NCI-H128 (cell line): Measurements from ENCODE around the gene PRDM11.

ENCODE experiments used
- DNase-seq: peaks from one replicate; lab custom pipeline; 2025; ENCODE audit not compliant: unreplicated experiment; lab: John Stamatoyannopoulos, UW

Gene PRDM11

DNA sequence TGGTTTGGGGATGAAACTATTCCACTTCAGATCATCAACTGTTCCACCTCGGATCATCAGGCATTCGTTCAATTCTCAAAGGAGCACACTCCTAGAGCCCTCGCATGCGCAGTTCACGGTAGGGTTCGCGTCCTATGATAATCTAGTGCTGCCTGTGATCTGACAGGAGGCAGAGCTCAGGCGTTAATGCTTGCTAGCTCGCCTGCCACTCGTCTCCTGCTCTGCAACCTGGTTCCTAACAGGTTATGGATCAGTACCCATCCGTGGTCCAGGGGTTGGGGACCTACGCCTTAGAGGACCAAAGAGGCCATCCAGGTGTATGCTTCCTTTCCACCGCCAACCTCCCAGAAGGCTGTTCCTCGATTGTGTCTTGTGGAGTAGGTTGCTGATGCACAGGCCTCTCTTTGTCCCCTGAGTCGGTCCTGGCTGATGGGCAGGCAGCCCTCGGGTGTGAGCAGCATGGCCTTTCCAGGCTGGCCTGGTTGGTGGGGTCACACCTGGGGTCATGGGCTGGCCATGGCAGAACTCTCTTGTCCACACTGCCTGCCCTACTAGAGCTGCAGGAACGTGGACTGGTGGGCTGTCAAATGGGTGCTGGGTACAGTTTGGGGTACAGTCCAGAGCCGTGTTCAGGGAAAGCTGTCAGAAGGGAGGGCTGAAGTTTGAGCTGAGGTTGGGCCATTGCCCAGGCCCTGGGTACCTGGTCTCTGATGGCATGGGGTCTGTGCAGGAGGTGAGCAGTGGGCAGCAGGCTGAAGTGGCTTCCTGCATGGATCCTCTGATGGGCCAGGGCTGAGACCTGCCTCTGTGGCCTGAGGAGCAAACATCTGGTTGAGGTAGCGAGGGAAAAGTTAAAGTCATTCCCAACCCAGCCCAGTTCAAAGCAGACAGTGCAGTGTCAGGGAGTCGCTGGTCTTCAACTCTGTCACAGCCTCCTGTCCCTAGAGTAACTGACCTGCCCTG is 11.1 kb downstream of the PRDM11 start:
- DNase-seq = no peak

DNA sequence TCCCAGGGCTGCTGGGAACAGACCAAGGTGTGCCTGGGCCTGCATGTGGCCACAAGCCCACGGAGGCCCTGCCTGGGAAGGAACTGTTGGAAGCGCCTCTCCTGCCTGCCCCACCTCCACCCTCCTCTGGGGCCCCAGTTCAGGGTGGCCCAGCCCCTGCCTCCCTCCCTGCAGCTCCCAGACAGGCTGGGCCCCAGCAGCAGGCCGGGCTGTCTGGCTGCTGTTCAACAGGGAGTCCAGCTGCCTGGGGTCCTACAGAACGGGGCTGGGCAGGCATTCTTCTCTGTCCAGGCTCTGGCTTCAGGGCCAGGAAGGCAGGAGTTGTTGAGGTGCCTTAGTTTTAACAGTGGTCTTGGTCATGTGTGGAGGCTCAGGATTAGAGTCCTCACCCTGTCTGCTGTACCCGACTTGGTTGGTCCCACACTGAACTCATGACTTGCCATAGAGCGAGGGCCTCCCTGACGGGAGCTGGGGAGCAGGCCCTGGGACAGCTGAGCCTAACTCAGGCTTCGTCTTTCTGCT is 11.8 kb downstream of the PRDM11 start:
- no peak for DNase-seq

DNA sequence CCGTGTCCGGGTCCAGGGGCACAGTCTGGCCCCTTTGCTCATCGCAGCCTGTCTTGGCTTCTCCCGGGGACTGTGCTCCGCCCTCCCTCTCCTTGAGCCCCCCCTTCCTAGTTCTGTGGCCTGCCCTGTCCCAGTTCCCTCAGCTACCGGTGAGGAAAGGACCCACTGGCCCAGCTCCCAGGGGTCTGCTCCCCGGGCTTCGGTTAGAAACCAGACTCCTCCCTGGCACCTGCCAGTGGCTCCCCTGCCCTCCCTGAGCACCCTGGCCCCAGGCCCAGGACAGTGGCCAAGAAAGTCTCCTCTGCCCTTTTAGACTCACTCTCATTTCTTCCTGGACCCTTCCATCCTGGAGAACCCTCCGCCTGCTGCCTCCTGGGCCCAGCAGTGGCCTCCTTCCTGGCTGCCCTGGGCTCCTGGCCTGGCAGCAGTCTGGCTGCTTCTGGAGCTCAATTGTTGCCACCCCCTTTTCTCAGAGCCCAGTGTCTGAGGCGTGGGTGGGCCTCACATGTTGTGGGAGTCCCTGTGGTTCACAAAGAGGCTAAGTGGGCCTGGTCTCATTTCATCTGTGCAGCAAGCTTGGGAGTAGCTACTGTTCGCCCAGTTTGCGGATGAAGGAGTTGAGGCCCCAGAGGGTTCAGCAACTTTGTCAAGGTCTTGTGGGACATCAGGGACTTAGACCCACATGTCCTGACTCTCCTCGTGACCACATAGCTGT is 12.6 kb downstream of the PRDM11 start:
- DNase-seq = no peak

DNA sequence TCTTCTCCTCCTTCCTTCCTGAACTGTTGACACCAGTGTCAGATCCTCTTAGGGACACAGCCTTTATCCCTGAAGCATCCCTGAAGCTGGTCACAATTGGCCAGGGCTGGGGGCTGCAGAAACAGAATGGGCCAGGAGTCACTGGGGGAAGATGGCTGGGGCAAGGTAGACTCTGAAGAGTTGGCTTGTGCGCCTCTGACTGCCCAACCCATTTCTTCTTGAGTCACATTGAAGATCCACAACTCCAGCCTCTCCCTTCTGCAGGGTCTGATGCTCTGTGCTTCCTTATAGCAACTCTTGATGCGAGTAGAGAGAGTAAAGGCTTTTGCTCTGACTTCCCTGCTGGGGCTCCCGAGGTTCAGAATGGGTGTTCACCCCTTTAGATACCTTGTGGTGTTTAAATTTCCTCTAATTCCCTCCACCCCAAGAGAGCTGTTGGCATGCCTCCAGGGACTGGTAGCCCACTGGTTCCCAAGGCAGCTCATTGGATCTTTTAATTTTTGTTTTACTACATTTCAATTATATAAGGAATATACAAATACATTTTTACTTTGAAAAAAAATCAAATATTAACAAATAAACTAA is 13.4 kb downstream of the PRDM11 start:
- no peak for DNase-seq

DNA sequence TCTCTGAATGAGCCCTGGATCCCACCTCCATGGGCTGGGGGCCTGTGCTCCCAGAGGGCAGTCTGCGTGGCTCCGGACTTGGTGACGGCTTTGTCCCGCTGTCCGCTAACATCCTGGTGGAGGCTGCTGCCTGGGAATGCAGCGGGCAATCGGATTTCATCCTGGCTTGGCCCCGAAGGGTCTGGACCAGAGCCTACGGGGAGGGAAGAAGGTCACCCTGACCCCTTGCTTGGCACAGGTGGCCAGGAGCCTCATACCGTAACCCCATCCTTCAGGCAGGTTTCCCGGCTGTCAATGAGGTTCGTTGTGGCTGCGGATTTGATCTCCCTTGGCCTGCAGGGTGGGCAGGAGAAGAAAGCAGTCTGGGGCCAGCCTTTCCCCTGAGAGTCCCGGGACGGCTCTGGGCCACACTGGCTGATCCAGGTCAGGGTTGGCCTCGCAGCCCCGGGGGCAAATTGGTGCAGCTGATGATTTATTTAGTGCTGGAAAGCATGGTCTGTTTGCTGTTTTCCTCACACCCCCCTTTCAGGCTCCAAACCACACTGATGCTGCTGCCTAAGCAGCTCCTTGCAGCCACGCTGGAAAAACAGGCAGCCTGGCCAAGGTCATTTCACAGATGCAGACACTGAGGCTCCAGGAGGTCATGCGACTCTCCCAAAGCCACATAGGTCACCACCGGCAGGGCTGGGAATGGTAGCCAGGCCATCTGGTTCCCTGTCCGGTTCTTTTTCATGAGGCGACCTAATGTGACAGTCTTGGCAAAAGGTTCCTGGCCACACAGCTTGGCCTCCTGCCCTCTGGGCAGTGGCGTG is 15.0 kb downstream of the PRDM11 start:
- no peak for DNase-seq

DNA sequence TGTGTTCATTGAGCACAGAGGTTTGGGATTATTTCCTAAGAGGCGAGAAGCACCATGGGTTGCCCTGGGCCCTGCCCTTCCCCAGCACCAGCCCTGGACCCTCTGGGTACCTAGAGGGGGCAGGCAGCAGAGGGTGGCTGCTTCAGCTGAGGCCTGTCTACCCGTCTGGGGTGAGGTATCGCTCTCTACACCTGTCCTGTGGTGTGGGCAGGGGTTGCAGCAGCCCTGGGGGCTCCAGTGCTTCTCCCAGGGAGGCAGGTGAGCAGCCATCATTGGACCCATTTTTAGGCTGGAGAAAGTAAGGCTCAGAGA is 15.6 kb downstream of the PRDM11 start:
- no peak for DNase-seq

DNA sequence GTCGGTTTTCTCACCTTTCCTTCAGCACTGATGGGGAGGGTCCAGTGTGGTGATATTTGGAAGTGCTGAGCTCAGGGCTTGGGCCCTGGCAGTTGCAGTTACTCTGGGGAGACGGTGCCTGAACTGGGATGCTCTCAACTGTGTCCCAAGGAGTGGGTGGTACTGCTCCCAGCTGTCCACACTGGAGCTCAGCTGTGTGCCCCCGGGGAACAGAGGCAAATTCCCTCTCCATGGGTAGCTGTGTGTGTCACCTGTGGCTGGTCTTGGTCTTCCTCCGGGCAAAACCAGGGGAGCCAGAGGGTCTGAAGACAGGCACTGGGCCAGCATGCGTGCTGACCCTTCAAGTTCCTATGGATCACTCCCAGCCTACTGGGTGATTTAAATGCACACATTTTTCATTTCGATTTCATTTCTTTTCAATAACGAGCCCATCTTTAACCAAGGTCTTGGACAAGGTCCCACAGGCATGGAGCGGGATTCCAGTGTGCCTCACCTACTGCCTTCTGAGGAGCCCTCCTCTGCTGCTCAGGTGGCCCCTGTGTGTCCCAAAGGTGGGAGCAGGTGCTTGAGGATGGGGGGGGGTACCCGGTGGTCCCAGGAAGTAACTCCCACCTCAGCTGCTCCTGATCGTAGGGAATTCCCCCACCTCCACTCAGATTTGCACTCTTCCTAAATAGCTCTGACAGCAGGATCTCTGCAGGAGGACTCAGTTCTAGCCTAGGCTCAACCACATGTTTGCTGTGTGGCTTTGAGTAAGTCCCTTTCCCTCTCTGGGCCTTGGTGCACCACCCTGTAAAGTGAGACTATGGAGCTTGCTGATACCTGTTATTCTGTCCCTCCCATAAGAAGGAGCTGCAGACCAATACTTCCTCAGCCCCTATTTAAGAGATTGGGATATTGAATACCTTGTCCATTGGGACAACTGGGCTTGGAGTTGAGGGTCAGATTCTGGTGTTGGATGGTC is 16.8 kb downstream of the PRDM11 start:
- no peak for DNase-seq

DNA sequence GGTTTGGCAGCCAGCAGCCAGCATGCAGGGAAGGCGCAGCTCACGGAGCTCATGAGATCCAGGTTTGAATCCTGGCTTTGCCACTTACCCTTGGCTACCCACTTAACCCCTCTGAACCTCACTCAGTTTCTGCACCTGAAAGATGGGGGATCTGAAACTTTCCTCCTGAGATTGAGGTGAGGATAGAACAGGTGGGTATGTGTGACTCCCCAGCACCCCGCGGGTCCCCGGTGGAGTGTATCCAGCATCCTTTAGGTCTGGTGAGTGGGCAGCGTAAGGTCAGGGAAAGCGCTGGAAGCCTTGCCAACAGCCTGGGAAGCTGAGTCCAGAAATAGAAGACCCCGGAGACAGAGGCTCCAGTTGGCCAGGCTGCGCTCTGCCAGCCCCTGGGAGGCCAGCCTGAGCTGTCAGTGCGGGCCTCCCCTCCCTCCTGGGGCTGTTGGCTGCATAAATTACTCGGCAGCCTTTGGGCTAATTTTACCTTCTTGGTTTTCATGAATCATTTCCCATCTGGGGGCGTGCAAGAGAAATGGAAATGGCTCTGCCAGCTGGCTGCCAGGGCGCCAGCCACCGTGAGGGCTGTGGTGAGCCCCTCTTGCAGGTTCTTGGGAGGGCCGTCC is 17.6 kb downstream of the PRDM11 start:
- DNase-seq = no peak

DNA sequence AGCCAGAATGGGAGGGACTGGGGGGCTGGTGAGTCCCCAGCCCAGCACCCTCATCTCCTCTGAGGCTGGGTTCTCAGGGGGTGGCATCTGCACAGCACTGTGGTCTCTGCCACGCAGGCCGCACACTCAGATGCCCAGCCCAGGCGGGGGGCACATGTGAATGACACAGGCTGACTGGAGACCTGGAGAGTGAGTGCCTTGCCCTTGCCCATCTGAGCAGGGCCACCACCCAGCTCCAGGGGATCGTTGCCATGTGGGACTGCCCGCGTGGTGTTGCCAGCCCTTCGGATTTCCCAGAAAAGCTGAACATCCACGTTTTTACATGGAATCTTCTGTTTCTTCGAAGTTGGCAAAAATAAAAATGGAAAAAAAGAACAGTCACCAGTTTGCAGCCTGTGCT is 18.9 kb downstream of the PRDM11 start:
- DNase-seq = no peak

DNA sequence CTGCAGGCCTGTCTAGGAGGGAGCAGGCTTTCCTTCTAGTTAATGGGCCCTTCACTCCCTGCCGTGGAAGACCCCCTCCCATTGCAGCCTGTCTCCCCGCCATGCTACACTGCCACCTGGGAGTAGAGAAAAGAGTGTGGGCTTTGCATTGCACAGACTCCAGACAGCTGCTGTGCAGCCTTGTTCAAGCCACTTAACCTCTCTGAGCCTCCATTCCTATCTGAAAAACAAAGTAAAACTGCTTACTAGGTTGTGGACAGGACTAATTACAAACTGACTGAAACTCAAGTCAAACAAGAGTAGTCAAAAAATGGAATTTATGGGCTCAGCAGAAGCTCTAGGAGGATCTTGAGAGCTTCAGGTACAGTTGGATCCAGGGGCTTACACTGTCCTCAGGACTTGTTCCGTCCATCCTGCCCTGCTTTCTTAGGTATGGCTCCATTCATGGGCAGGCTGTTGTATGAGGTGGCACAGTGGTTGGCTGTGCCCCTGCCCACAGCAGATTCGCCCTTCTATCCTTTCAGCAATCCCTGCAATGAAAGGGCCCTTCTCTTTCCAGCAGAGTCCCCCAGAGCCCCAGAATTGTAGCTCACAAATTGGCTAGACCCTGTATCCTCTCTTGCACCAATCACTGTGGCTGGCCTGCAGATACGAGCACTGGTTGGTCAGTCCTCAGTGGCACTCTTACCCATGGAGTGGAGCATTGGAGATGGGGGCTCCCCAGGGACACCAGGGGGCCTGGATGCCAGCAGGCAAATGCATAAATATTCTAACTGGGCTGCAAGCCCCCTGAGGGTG is 19.6 kb downstream of the PRDM11 start:
- no peak for DNase-seq

DNA sequence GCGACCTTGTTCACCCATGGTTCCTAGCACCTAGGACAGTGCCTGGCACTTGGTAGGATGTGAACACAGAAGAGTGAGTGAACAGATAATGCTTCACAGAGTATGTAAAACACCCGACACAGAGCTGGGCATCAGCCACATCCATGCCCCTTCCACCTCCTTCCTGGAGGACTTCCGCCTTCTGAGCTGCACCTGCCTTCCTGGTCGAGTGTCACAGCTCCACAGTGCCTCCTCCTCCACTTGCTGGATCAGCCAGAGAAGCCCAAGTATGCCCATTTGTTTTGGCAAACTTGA is 20.1 kb downstream of the PRDM11 start:
- DNase-seq = no peak

DNA sequence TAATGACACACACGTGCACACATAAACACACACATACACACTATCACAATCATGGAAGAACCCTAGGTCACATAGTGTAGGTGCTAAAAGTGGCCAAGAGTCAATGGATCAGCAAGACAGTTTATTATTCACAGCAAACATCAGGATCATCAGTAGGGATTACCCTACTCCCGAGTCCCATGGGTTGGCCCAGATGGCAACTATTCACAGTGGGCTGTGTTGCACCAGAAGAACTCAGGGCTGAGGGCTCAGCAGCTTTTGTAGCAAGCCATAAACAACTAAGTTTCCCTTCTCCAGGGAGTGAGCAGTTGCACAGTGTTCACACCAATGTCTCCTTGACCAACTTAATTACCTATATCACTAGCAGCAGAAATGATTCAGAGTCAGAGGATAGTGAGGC is 20.8 kb downstream of the PRDM11 start:
- no peak for DNase-seq

DNA sequence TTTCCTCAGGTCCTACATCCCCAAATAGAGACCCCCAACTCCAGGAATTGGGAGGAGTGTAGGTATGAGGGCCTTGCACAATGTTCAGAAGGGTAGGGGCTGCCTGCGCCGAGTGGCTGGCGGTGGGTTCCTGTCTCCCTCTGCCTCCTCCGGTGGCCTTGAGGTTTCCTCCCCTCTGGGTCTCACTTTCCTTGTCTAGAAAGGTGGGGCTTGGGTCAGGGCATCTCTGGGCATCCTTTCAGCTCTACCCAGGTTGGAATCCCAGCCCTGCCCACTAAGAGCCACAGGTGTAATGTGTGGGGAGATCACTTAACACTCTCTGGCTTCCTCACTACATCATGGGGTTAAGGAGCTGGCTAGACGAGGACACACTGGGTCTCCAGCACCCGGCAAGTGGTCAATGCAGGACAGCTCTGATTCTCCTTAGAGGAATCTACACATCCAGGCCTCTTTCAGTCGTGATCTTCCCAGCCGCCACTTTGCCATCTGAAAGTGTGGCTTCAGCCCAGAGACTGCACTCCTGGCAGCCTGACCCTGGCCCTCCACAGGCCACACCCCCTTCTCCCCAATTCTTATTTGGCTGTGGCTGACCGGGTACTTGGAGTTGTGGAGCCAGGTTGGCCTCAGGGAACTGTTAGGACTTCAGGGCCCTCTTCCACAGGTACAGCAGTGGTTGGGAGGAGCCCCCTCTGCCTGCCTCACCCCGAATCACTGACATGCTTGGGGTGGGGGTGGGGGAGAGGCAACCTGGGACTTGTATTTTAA is 22.1 kb downstream of the PRDM11 start:
- no peak for DNase-seq

DNA sequence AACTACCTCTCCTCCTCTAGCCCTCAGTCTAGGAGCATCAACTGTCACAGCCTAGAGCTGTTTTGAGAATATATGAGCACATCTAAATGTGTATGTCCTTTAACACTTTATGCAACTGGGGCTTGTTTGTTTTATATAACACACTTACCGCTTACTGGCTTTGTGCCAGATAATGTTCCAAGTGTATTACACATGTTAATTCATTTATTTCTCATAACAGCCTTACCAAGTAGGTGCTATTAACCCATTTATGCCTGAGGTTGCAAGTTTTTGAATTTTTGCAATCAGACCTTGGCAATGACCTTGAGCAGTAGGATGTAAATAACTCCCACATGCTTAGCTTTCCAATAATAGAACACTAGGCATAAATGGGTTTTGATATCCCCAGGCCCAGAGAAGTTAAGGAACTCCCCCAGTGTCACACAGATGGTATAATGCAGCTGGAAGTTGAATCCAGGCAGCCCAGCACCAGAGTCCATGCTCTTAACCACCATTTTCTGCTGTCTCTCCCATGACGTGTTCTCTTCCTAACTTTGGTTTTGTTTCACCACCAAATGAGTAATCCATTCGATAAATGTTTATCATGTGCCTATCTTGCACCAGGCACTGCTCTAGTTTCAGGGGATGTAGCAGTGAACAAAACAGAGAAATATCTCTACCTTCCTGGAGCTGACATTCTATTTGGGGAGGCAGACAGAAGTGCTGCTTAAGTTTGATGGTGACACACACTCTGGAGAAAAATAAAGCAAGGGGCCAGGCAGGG is 23.1 kb downstream of the PRDM11 start:
- DNase-seq = no peak

DNA sequence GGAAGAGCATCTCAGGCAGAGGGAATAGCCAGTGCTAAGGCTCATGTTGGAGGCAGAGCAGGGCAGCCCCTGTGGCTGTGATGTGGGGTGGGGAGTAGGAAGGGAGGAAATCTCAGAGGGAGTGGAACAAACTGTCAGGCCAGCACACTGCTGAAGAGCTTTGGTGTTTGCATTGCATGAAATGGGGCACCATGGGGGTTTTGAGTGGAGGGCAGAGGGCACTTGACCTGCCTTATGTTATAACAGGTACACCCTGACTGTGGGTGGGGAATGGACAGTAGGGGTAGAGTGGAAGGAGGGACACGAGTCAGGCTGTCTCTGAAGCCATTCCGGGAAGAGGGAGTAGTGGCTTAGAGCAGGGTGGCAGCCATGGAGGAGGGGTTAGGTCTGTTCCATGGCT is 24.0 kb downstream of the PRDM11 start:
- DNase-seq = no peak

DNA sequence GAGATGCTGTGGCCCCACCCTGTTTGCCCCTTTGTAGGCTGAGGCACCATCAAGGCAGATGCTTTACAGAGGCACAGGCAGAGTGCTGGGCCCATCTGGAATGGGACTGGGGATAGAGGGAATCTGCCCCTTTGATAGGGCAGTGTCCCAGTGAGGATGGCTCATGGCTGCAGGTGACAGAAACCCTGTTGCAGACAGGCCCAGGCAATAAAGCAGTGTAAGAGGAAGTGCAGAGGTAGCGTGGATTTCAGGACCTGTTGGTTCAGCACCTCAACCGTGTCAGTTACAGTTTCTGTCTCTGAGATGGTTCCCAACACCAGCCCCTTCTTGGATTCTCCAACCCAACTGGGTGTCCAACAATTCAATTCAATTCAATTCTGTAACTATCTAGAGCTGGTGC is 25.1 kb downstream of the PRDM11 start:
- no peak for DNase-seq

DNA sequence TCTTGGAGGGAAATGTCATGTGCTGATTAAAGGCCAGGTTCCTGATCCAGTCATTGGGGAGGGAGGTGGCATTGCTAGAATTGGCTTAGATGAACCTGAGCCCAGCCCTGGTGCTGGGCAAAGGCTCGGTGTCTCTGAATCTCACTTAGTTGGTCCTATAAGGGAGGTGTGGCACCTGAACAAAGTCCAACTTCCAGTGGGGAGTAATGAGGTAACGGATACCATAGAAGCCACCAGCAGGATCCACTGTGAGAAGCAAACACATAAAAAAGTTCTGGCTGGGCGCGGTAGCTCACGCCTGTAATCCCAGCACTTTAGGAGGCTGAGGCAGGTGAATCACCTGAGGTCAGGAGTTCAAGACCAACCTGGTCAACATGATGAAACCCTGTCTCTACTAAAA is 26.6 kb downstream of the PRDM11 start:
- no peak for DNase-seq
